ENCODE data around the gene MAMDC4. TPM values are rescaled to one million over a fixed set of nuclear protein-coding genes. Genes with fewer than 3 reads are reported as not detected.

The MAMDC4 gene
- total and polyA plus RNA-seq, 3 donors from 2014 or later, result 8.1 to 21.9 (median 18.3) TPM

GRCh38 chr9:136829412-136829811, 22.7 kb upstream of the MAMDC4 start:
- Histone ChIP-seq H3K4me1 (no peaks in the 10 kb centered on the region), H3K36me3 (ENCODE audit: low read depth, missing control alignments) (no peaks in the 10 kb centered on the region), H3K4me3 (no peak overlapping the region), H3K9me3 (no peaks in the 10 kb centered on the region), H3K27ac (no peak overlapping the region), H3K27me3 (no peaks in the 10 kb centered on the region)
- intact Hi-C loops (cut with DNase I; ENCODE audit: low total_unique reads), result no loop called here
- TF ChIP-seq CTCF (IDR thresholded peaks at IDR 0.05) (no peak), POLR2A (IDR thresholded peaks at IDR 0.05) (no peak)
- 85 to 96% methylated on average over 3 to 14 of the region's 14 CpGs for WGBS, 2 donors
- DNase-seq, result no peak

- no peaks in the 10 kb centered on the region for H3K36me3 ChIP-seq (ENCODE audit: low read depth, missing control alignments)
- DNase-seq, result no peak
Observed at GRCh38 chr9:136829981-136830885, 21.9 kb upstream of the MAMDC4 start.

GRCh38 chr9:136831002-136831719, 21.0 kb upstream of the MAMDC4 start:
- Histone ChIP-seq H3K27me3 (no peaks in the 10 kb centered on the region), H3K4me1 (no peaks in the 10 kb centered on the region), H3K4me3 (no peak overlapping the region), H3K36me3 (ENCODE audit: low read depth, missing control alignments) (no peaks in the 10 kb centered on the region), H3K27ac (no peak overlapping the region), H3K9me3 (no peaks in the 10 kb centered on the region)
- WGBS, 2 donors, result 90 to 93% methylated on average over 22 to 30 of the region's 30 CpGs
- TF ChIP-seq CTCF (IDR thresholded peaks at IDR 0.05) (no peak), POLR2A (IDR thresholded peaks at IDR 0.05) (no peak)
- DNase-seq, result no peak
- intact Hi-C loops (cut with DNase I; ENCODE audit: low total_unique reads), result loop anchor here (10.0 kb wide), 1 partner anchor 204 kb away; the partner anchor contains the start of gene FUT7

More at GRCh38 chr9:136829981-136830885, 21.9 kb upstream of the MAMDC4 start:
- Histone ChIP-seq H3K27ac (no peak overlapping the region), H3K9me3 (no peaks in the 10 kb centered on the region), H3K27me3 (no peaks in the 10 kb centered on the region), H3K4me3 (no peak overlapping the region), H3K4me1 (no peaks in the 10 kb centered on the region)
- 92 to 94% methylated on average over 19 to 41 of the region's 41 CpGs for WGBS, 2 donors
- TF ChIP-seq CTCF (IDR thresholded peaks at IDR 0.05) (no peak), POLR2A (IDR thresholded peaks at IDR 0.05) (no peak)
- intact Hi-C loops (cut with DNase I; ENCODE audit: low total_unique reads), result loop anchor here (10.0 kb wide), 1 partner anchor 205 kb away; the partner anchor contains the start of gene FUT7

GRCh38 chr9:136831720-136832104, 20.4 kb upstream of the MAMDC4 start:
- Histone ChIP-seq H3K9me3 (no peaks in the 10 kb centered on the region), H3K27ac (no peak overlapping the region), H3K4me3 (no peak overlapping the region), H3K27me3 (no peaks in the 10 kb centered on the region), H3K36me3 (ENCODE audit: low read depth, missing control alignments) (no peaks in the 10 kb centered on the region), H3K4me1 (no peaks in the 10 kb centered on the region)
- TF ChIP-seq CTCF (IDR thresholded peaks at IDR 0.05), result no peak
- no peak for TF ChIP-seq POLR2A (IDR thresholded peaks at IDR 0.05)
- WGBS, 2 donors, result 87 to 88% methylated on average over 7 to 23 of the region's 23 CpGs
- intact Hi-C loops (cut with DNase I; ENCODE audit: low total_unique reads), result loop anchor here (10.0 kb wide), 1 partner anchor 203 kb away; the partner anchor contains the start of gene FUT7
- DNase-seq, result no peak
